ENCODE results near the gene IGFBP7.

Gene IGFBP7

GRCh38 chr4:57095245-57095644 lies 14.9 kb downstream of the IGFBP7 start:
- DNase-seq (ENCODE audit: low read depth in 2 of 2): no peak

- no peak for DNase-seq (ENCODE audit: low read depth in 2 of 2)
Observed at GRCh38 chr4:57094832-57095223, 15.4 kb downstream of the IGFBP7 start.

DNA sequence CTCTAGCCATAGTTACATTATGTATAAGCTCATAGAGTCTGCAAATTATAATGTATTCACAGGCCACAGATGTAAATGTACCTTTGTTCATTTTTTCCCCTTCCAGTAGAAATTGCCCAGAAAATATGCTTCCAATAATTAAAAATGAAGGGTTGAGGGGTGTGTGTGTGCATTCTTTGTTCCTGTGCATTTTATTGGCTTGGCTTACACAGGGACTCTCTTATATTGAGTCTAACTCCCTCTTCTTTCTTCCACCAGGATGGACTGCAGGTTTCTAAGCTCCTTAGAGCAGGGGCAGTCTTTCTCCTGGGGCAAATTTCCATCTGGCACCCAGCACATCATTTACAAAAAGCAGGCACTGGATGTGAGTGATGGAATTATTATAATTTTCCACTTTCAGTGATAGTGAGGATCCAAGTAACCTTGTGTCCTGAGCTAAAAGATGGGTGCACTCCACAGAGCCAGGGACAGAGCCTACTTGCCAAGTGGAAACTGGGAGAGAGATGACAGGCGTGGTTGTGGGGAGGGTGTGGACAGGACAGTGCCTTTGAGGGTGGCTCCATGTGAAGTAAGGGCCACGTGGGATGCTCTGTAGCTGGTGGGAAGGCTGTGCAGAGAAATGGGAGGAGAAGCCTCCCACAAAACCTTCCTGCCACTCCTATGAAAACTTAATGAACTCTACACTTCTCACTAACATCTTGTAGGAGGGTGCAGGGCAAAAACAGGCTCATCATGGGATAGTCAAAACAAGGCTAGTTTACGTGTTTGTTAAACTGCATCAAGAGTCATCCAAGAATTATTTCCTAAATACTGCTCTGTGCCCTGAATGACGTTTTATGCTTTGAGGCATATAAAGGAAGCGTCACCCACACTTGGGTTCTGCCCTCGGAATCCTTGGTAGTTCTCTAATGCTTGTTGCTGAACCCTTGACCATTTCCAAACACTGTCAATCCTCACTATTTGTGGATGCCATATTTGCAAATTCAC lies 16.0 kb downstream of the IGFBP7 start:
- no peak for DNase-seq (ENCODE audit: low read depth in 2 of 2)

- no peak for DNase-seq (ENCODE audit: low read depth in 2 of 2)
Observed at GRCh38 chr4:57091657-57092162, 18.5 kb downstream of the IGFBP7 start.

GRCh38 chr4:57090079-57090478 lies 20.1 kb downstream of the IGFBP7 start:
- no peak for DNase-seq (ENCODE audit: low read depth in 2 of 2)

GRCh38 chr4:57089549-57089948 lies 20.6 kb downstream of the IGFBP7 start:
- no peak for DNase-seq (ENCODE audit: low read depth in 2 of 2)

- no peak for DNase-seq (ENCODE audit: low read depth in 2 of 2)
Observed at GRCh38 chr4:57086031-57086723, 24.0 kb downstream of the IGFBP7 start.

- no peak for DNase-seq (ENCODE audit: low read depth in 2 of 2)
Observed at GRCh38 chr4:57085278-57085677, 24.9 kb downstream of the IGFBP7 start.

DNA sequence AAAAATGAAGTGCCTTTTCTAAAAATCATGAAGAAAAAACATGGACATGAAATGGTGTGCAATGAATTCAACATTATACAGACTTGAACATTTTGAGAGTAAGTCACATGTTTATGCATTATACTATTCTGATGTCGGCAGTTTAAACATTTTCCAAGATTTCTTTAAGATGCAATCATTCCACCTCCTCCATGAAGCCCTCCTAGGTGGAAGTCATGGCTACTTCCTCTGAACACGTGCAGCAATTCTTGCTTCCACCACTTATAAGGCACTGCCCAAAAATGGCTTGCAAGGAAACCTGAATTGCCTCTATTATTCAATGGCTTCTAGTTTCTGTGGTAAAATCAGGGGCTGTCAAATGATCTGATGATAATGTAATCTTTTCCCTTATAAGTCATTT lies 25.8 kb downstream of the IGFBP7 start:
- no peak for DNase-seq (ENCODE audit: low read depth in 2 of 2)

DNA sequence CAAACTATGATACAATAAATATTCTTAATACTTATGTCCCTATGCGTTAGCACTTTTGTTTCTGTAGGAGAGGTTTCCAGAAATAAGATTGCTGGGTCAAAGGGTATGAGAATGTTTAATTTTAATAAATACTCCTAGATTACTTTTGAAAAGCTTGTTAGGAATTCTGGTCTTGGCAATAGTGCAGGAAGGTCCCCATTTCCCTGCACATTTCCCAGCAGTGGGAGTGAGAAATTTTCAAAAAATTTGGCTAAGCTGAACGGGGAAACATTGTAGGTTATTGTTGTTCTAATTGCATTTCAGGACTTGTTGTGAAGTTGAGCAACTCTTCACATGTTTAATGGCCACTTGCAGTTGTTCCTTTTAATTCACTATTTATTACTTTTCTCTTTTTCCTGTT lies 27.1 kb downstream of the IGFBP7 start:
- no peak for DNase-seq (ENCODE audit: low read depth in 2 of 2)

- DNase-seq (ENCODE audit: low read depth in 2 of 2): no peak
Observed at GRCh38 chr4:57081651-57082621, 28.2 kb downstream of the IGFBP7 start.

DNA sequence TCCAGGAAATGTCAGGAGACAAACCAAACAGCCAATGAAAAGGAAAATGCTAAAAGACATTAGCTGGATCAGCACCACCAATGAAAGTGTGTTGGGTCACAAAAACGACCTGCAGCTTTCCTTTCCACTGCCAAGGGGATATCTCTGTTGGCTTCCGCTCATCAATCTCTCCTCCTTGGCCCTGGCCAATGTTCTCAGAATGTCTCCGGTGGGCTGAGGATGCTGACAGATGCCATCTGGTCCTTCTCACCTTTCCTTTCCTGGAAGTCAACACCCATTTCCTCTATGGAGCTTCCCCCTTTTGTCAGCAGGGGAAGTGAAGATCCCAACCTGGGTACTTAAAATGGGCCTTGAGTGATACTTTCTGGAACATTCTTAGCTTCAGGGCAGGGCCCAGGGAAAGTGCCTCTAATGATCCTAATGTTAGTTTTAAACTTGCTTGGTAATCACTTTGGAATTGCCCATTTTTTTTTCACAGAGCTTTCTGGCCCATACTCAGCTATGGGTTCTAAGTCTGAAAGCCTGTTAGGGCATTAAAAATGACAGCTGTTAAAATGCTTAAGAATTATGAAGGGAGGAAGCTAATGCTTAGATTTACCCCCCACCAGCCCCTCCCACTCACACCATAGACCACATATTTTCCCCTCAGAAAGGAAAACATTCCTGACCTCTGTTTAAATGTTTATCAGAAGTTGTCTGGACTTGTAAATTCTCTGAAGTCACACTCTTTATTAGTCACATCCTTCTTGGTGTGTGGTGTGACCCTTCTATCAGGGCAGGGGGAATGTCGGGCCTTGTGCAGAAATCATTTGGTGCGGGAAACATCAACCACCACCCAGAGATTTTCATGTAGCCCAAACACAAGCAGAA lies 29.2 kb downstream of the IGFBP7 start:
- DNase-seq (ENCODE audit: low read depth in 2 of 2): no peak

DNA sequence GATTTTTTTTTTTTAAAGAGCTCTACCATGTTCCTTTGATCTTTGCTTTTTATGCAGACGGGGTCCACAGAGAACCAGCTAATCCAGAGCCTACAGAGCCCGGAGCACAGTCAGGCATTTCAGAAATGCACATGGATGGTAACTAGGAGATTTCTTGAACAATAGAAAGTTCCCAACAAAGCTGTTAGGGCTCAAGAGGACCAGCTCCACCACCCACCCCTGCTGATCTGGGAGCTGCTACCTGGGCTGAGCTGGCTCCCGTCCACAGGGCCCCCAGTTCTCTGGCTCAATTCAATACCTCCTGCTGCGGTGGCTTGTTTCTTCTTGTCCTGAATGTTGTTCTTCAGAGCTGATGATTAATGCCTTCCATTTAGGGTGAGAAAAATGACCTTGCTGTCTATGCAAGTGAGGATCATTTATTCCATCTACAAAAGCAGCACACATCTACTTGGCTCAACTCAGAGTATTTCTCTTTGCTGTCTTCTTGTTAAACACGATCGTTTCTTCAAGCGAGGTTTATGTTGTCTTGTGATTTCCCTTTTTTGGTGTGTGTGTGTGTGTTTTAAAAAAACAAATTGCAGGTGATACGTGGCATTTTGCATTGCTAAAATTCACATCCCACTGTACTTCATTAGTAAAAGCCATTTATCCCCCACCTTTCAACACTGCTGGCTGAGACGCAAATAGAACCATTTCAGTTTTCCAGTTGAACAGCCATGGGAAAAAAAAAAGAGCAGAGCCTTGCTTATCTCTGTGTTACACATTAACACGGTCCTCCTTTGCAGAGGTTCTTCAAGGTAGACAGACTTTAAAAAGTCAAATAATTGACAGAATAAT lies 31.3 kb downstream of the IGFBP7 start:
- no peak for DNase-seq (ENCODE audit: low read depth in 2 of 2)

DNA sequence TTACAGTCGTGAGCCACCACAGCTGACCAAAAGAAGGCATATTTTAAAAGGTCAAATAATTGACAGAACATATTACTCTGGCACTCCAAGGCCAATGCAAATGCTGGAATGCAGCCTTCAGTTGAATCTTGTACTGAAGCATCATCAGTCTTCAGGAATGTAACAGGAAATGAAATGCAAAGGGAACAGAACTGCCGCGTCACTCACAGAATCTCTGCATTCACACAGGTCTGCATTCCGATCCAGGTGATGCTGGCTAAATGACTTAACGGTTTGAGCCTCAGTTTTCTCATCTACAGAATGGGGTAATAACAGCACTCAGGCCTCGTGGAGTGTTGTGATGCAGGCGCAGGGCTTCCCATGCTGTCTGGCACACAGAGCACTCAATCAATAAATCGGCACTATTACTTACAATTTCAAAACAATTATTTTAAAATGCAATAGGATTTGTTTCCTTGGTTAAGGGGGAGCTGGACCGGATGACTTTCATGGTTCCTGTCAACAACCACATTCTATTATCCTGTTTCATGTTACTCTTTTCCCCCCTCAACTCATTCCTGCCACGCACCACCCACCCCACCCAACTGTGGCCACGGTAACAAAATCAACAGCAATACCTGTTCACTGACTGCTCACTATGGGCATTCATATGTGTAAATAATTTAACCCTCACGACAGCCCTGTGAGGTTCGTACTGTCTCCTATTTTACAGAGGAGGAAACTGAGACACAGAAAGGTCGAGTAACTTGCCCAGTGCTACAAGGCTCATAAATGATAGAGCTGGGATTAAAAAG lies 32.4 kb downstream of the IGFBP7 start:
- no peak for DNase-seq (ENCODE audit: low read depth in 2 of 2)

- no peak for DNase-seq (ENCODE audit: low read depth in 2 of 2)
Observed at GRCh38 chr4:57076646-57077045, 33.5 kb downstream of the IGFBP7 start.

DNA sequence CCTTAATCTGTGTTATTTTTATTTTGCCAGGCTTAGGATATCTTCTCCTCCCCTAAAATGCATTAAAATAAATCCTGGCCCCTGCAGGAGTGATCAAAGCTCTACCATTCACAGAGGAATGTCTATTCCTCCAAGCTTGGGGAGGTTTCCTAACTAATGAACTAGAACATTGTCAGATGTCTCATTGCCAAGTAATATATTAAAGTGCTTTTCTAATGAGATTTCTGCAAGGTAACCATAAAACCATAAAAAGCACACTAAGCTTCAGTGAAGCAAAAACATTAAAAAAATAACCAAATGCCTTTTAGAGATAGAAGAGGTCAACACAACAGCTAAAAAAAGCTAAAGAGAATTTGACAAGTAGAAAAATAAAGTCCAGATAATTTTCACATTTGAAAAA lies 34.8 kb downstream of the IGFBP7 start:
- no peak for DNase-seq (ENCODE audit: low read depth in 2 of 2)

- DNase-seq (ENCODE audit: low read depth in 2 of 2): no peak
Observed at GRCh38 chr4:57074744-57075143, 35.4 kb downstream of the IGFBP7 start.

DNA sequence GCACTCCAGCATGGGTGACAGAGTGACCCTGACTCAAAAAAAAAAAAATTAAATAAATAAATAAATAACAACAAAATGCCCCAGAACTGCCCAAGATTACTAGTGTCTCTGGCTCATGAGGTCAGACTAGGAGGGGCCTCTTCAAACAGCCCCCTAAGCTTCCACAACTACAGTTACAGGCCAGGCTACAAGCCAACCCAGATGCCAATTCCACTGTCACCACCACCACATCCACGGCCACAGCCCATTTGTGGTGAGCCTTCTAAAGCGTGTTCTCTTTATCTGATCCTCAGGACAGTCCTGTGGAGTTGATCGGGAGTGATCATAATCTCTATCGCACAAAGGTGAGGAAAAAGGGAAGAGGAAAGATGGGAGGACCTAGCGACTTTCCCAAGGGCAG lies 36.6 kb downstream of the IGFBP7 start:
- DNase-seq (ENCODE audit: low read depth in 2 of 2): no peak

DNA sequence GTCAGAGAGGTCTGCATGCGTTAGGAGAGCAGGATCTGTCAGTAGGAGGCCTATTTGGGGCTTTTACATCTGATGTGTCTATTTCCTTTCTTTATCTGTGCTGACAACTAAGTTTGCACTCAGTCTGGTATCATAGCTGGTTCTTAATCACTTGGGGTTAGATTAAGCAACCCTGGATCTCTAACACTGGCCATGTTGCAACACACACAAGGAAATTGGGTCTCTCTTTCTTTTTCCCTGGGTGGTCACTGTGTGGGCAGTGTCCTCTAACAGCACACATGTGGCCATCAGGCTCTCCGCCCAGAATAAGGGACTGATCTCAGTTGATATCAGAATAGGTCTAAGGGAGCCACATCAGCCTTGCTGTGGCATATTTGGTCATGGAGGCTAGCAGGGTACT lies 38.9 kb downstream of the IGFBP7 start:
- no peak for DNase-seq (ENCODE audit: low read depth in 2 of 2)

Data from stimulated activated CD8-positive, alpha-beta memory T cell treated with anti-CD3 and anti-CD28 coated beads, Interleukin-15, amount 100 ng/mL, for 48 hours (primary cell).